Body of pancreas (tissue), 4 donors: ENCODE data around the gene GMFB. TPM values are rescaled to one million over a fixed set of nuclear protein-coding genes. Genes with fewer than 3 reads are reported as not detected.
"Not testable (repeated sequence)": the region's sequence is repeated elsewhere in the genome, so short reads cannot be mapped to it uniquely, and the experiment has no call there.

ENCODE experiments used
- ATAC-seq: fragments of 150-250 bp; one replicate; pipeline ENCODE4 v1.9.1; 2016
- DNase-seq, 4 donors: peaks; one replicate each; pipeline ENCODE4 v3.0.0-alpha.2; 2019
- H3K27ac ChIP-seq, 4 donors: fragments of 200-600 bp; sonication (generic); 1 replicate in 3 of 4; 2 replicates in 1 of 4; pipeline versions ENCODE4 v1.5.1 to v1.6.1; 2016 to 2019; ENCODE audit warnings: mild to moderate bottlenecking in 1 of 4, mixed read lengths in 1 of 4, moderate library complexity in 1 of 4
- H3K27me3 ChIP-seq, 2 donors: fragments of 200-600 bp; sonication (generic); one replicate each; pipeline ENCODE4 v1.6.0; 2016; ENCODE audit warnings: mild to moderate bottlenecking in 1 of 2
- H3K36me3 ChIP-seq, 2 donors: fragments of 200-600 bp; sonication (generic); replicated peaks in 1 of 2; 2 replicates each; pipeline ENCODE4 v1.5.1; 2016; ENCODE audit warnings: low read depth in 2 of 2; ENCODE audit not compliant: insufficient read depth in 1 of 2
- H3K4me1 ChIP-seq: fragments of 200-600 bp; sonication (generic); one replicate; pipeline ENCODE4 v1.6.0; 2016
- H3K4me3 ChIP-seq, 2 donors: fragments of 200-600 bp; sonication (generic); 1 replicate in 1 of 2; 2 replicates in 1 of 2; pipeline ENCODE4 v1.5.1; 2016 to 2019
- H3K9me3 ChIP-seq, 3 donors: fragments of 200-600 bp; sonication (generic); 1 replicate in 2 of 3; 2 replicates in 1 of 3; pipeline ENCODE4 v1.5.1; 2016
- POLR2A ChIP-seq, 3 donors: fragments of 450-650 bp; IDR thresholded peaks; one replicate each; pipeline ENCODE4 v1.6.1; 2016; ENCODE audit warnings: antibody characterized with exemption in 3 of 3, mild to moderate bottlenecking in 2 of 3
- WGBS, 2 donors: methylation state at CpG; one replicate each; pipeline ENCODE4 v1.1.5; 2017; 5-methylcytosine and 5-hydroxymethylcytosine counted together
- intact Hi-C: fragments of 100-400 bp; cut with DNase I; formaldehyde crosslinking; loops from one replicate; pipeline ENCODE4 v1.15.1; 2023
- total RNA-seq, 2 donors: library from RNA; depleted of rRNA; stranded (reverse); fragments of >200 nt; gene quantifications; one replicate each; pipeline ENCODE4 v1.1.0, GENCODE V29; 2016
- TF ChIP-seq, protein P1 (sequence below), 7 experiments: fragments of 450-650 bp in 4 of 7; fragments of 200-600 bp in 3 of 7; sonication (generic) in 3 of 7; IDR thresholded peaks; one replicate each; pipeline ENCODE4 v1.5.1; 2016 to 2019; ENCODE audit warnings: antibody characterized with exemption in 7 of 7

Gene GMFB
- total RNA-seq, 2 donors from 2014 or later = 24.7 to 26.5 TPM

DNA sequence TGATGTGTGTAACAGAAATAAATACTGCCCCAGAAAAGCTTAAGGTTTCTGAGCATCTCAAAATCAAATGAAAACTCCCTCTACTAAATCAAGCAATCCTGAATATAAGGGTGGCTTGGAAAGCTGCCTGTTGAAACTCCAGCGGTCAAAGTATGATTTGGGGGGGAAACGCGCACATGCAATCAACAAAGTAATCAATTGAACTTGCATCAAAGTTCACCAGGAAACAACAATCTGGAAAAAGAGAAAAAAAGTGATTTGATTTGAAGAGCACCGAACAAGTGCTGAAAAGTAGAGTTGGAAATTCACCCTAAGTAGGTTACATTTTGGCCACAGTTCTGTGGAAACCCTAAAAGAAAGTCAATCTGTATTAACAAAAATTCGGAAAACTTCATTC, 48.3 kb downstream of the GMFB start:
- no peaks in the 10 kb centered on the region for H3K27me3 ChIP-seq
- no peaks in the 10 kb centered on the region for H3K36me3 ChIP-seq
- H3K4me1 ChIP-seq = peaks cover 13% of the 10 kb centered on the region
- 0 to 1% methylated on average over 5 of the region's 5 CpGs for WGBS, 2 donors
- TF ChIP-seq POLR2A (IDR thresholded peaks at IDR 0.05) = no peak
- TF ChIP-seq, protein P1, sequence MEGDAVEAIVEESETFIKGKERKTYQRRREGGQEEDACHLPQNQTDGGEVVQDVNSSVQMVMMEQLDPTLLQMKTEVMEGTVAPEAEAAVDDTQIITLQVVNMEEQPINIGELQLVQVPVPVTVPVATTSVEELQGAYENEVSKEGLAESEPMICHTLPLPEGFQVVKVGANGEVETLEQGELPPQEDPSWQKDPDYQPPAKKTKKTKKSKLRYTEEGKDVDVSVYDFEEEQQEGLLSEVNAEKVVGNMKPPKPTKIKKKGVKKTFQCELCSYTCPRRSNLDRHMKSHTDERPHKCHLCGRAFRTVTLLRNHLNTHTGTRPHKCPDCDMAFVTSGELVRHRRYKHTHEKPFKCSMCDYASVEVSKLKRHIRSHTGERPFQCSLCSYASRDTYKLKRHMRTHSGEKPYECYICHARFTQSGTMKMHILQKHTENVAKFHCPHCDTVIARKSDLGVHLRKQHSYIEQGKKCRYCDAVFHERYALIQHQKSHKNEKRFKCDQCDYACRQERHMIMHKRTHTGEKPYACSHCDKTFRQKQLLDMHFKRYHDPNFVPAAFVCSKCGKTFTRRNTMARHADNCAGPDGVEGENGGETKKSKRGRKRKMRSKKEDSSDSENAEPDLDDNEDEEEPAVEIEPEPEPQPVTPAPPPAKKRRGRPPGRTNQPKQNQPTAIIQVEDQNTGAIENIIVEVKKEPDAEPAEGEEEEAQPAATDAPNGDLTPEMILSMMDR (IDR thresholded peaks at IDR 0.05) = peak in 1 of 7 experiments; percentile 8
- intact Hi-C loops = no loop called here
- H3K9me3 ChIP-seq = no peaks in the 10 kb centered on the region
- peak overlapping the region; percentile 9 to 32 for H3K4me3 ChIP-seq
- no peak for ATAC-seq
- DNase-seq = no peak
- H3K27ac ChIP-seq = peak overlapping the region; percentile 85 to 95 (median 91)

DNA sequence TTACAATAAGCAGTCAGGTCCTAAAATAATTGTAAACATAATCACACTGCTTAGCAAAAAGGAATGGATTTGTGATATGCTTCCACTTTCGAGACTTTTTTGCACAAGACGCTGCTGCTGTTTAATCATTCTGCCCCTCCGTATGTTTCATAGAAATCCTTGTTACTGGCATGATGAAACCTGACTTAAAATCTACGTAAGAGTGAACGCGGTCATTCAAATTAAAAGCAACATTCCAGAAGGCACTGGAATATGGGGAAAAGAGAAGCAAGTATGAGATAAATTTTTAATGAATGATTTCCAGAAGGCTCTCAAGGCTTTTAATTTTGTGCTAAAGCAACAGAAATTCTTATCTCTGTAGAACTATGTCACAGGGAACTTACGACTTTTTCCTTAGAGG, 48.7 kb downstream of the GMFB start:
- peak overlapping the region in 1 of 4 donors; percentile 91 for H3K27ac ChIP-seq
- intact Hi-C loops = no loop called here
- H3K4me1 ChIP-seq = peaks cover 13% of the 10 kb centered on the region
- DNase-seq (no peak), ATAC-seq (no peak)
- 57 to 70% methylated on average over 7 of the region's 7 CpGs for WGBS, 2 donors
- H3K4me3 ChIP-seq = peak overlapping the region in 1 of 2 donors; percentile 32
- no peaks in the 10 kb centered on the region for H3K27me3 ChIP-seq
- no peaks in the 10 kb centered on the region for H3K9me3 ChIP-seq
- no peak for TF ChIP-seq POLR2A (IDR thresholded peaks at IDR 0.05)
- TF ChIP-seq, protein P1 (IDR thresholded peaks at IDR 0.05) = no peak
- no peaks in the 10 kb centered on the region for H3K36me3 ChIP-seq

DNA sequence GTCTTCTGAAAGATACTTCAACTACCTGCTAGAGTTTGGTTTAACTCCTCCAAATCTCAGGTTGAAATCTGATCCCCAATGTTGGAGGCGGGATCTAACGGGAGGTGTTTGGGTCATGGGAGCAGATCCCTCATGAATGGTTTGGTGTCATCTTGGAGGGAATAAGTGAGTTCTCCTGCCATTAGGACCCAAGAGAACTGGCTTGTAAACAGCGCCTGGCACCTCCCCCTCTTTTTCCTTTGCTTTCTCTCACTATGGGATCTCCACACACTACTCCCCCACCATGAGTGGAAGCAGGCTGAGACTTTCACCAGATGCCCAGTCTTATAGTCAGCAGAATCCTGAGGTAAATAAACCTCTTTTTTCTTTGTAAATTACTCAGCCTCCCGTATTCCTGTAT, 50.1 kb downstream of the GMFB start:
- no peaks in the 10 kb centered on the region for H3K27me3 ChIP-seq
- H3K9me3 ChIP-seq = no peaks in the 10 kb centered on the region
- no peak overlapping the region for H3K4me3 ChIP-seq
- no peak overlapping the region for H3K27ac ChIP-seq
- no peak for ATAC-seq
- intact Hi-C loops = no loop called here
- DNase-seq = no peak
- TF ChIP-seq, protein P1 (IDR thresholded peaks at IDR 0.05) = no peak
- TF ChIP-seq POLR2A (IDR thresholded peaks at IDR 0.05) = no peak
- WGBS, 2 donors = 90 to 92% methylated on average over 4 of the region's 4 CpGs
- H3K4me1 ChIP-seq = peaks cover 13% of the 10 kb centered on the region
- H3K36me3 ChIP-seq = no peaks in the 10 kb centered on the region

DNA sequence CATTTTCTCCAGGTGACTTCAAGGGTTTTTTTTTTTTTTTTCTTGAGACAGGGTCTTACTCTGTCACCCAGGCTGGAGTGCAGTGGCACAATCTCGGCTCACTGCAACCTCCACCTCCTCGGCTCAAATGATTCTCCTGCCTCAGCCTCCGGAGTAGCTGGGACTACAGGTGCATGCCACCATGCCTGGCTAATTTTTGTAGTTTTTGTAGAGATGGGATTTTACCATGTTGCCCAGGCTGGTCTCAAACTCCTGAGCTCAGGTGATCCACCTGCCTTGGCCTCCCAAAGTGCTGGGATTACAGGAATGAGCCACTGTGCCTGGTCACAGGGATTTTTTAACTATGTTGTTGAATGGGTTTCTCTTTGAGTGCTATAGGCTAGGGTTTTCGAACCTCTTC, 50.8 kb downstream of the GMFB start:
- H3K9me3 ChIP-seq, H3K27ac ChIP-seq, H3K36me3 ChIP-seq, intact Hi-C loops, H3K4me3 ChIP-seq, DNase-seq, H3K27me3 ChIP-seq, ATAC-seq: not testable (repeated sequence)
- WGBS, 2 donors = 93 to 94% methylated on average over 4 of the region's 4 CpGs
- H3K4me1 ChIP-seq = peaks cover 13% of the 10 kb centered on the region

GRCh38 chr14:54435500-54435981, 53.2 kb downstream of the GMFB start:
- TF ChIP-seq POLR2A (IDR thresholded peaks at IDR 0.05) = no peak
- TF ChIP-seq, protein P1 (IDR thresholded peaks at IDR 0.05) = no peak

More at GRCh38 chr14:54435500-54435981, 53.2 kb downstream of the GMFB start:
- no peak for DNase-seq
- intact Hi-C loops = no loop called here
- Histone ChIP-seq H3K4me1 (peaks cover 9% of the 10 kb centered on the region), H3K4me3 (no peak overlapping the region), H3K9me3 (no peaks in the 10 kb centered on the region), H3K27ac (no peak overlapping the region), H3K36me3 (no peaks in the 10 kb centered on the region), H3K27me3 (no peaks in the 10 kb centered on the region)
- 86 to 87% methylated on average over 4 of the region's 4 CpGs for WGBS, 2 donors
- ATAC-seq = no peak
